ENCODE measurements around the gene AGPAT4.

Gene AGPAT4

GRCh38 chr6:161117308-161117707 is 156.6 kb downstream of the AGPAT4 start:
- DNase-seq (no peak), ATAC-seq (replicated peaks) (peak; percentile 27)
- Mint-ChIP-seq H3K4me1 (ENCODE audit: low read depth in 2 of 2) (peaks cover 0 to 1% of the 10 kb centered on the region in 2 donors), H3K27me3 (no peaks in the 10 kb centered on the region), H3K9me3 (peaks cover 0 to 8% of the 10 kb centered on the region in 2 donors), H3K36me3 (ENCODE audit: insufficient read depth) (peaks cover 35% of the 10 kb centered on the region), H3K4me3 (no peak overlapping the region), H3K27ac (peak overlapping the region in 1 of 2 donors; percentile 72)

GRCh38 chr6:161116554-161116953 is 157.3 kb downstream of the AGPAT4 start:
- no peak overlapping the region for H3K4me3 Mint-ChIP-seq
- H3K27ac Mint-ChIP-seq = peak overlapping the region; percentile 72 to 86
- H3K4me1 Mint-ChIP-seq (ENCODE audit: low read depth in 2 of 2) = peaks cover 1 to 3% of the 10 kb centered on the region in 2 donors
- ATAC-seq (replicated peaks) = no peak
- no peak for DNase-seq
- H3K36me3 Mint-ChIP-seq (ENCODE audit: insufficient read depth) = peaks cover 43% of the 10 kb centered on the region
- H3K9me3 Mint-ChIP-seq = peaks cover 0 to 8% of the 10 kb centered on the region in 2 donors
- H3K27me3 Mint-ChIP-seq = no peaks in the 10 kb centered on the region

GRCh38 chr6:161115468-161115867 is 158.4 kb downstream of the AGPAT4 start:
- DNase-seq (no peak), ATAC-seq (replicated peaks) (no peak)
- Mint-ChIP-seq H3K27ac (peak overlapping the region; percentile 72 to 86), H3K4me1 (ENCODE audit: low read depth in 2 of 2) (peaks cover 1 to 3% of the 10 kb centered on the region in 2 donors), H3K27me3 (no peaks in the 10 kb centered on the region), H3K9me3 (peaks cover 0 to 6% of the 10 kb centered on the region in 2 donors), H3K36me3 (ENCODE audit: insufficient read depth) (peaks cover 45% of the 10 kb centered on the region), H3K4me3 (no peak overlapping the region)

GRCh38 chr6:161111261-161111660 is 162.6 kb downstream of the AGPAT4 start:
- DNase-seq (no peak), ATAC-seq (replicated peaks) (peak; percentile 58)
- no peak overlapping the region for H3K4me3 Mint-ChIP-seq
- no peaks in the 10 kb centered on the region for H3K9me3 Mint-ChIP-seq
- H3K27ac Mint-ChIP-seq = peak overlapping the region in 1 of 2 donors; percentile 76
- no peaks in the 10 kb centered on the region for H3K27me3 Mint-ChIP-seq
- H3K4me1 Mint-ChIP-seq (ENCODE audit: low read depth in 2 of 2) = peaks cover 1 to 3% of the 10 kb centered on the region in 2 donors
- peaks cover 65% of the 10 kb centered on the region for H3K36me3 Mint-ChIP-seq (ENCODE audit: insufficient read depth)

- DNase-seq (no peak), ATAC-seq (replicated peaks) (no peak)
- H3K9me3 Mint-ChIP-seq = no peaks in the 10 kb centered on the region
- H3K36me3 Mint-ChIP-seq (ENCODE audit: insufficient read depth) = peaks cover 66% of the 10 kb centered on the region
- H3K4me1 Mint-ChIP-seq (ENCODE audit: low read depth in 2 of 2) = peaks cover 0 to 3% of the 10 kb centered on the region in 2 donors
- no peaks in the 10 kb centered on the region for H3K27me3 Mint-ChIP-seq
- H3K27ac Mint-ChIP-seq = peak overlapping the region in 1 of 2 donors; percentile 15
- H3K4me3 Mint-ChIP-seq = no peak overlapping the region
Measured at GRCh38 chr6:161110028-161110779, 163.7 kb downstream of the AGPAT4 start.

- Mint-ChIP-seq H3K27me3 (no peaks in the 10 kb centered on the region), H3K27ac (peak overlapping the region in 1 of 2 donors; percentile 4), H3K36me3 (ENCODE audit: insufficient read depth) (peaks cover 70% of the 10 kb centered on the region), H3K9me3 (no peaks in the 10 kb centered on the region), H3K4me3 (no peak overlapping the region), H3K4me1 (ENCODE audit: low read depth in 2 of 2) (peaks cover 0 to 3% of the 10 kb centered on the region in 2 donors)
- DNase-seq (no peak), ATAC-seq (replicated peaks) (no peak)
Measured at GRCh38 chr6:161109366-161109765, 164.5 kb downstream of the AGPAT4 start.

- H3K9me3 Mint-ChIP-seq = no peaks in the 10 kb centered on the region
- peak overlapping the region in 1 of 2 donors; percentile 4 for H3K27ac Mint-ChIP-seq
- H3K4me3 Mint-ChIP-seq = no peak overlapping the region
- H3K27me3 Mint-ChIP-seq = no peaks in the 10 kb centered on the region
- peaks cover 75% of the 10 kb centered on the region for H3K36me3 Mint-ChIP-seq (ENCODE audit: insufficient read depth)
- DNase-seq (no peak), ATAC-seq (replicated peaks) (no peak)
- H3K4me1 Mint-ChIP-seq (ENCODE audit: low read depth in 2 of 2) = peaks cover 0 to 3% of the 10 kb centered on the region in 2 donors
Measured at GRCh38 chr6:161108916-161109315, 164.9 kb downstream of the AGPAT4 start.

GRCh38 chr6:161107779-161108730 is 165.8 kb downstream of the AGPAT4 start:
- H3K4me3 Mint-ChIP-seq = no peak overlapping the region
- H3K9me3 Mint-ChIP-seq = no peaks in the 10 kb centered on the region
- DNase-seq (no peak), ATAC-seq (replicated peaks) (no peak)
- peaks cover 0 to 3% of the 10 kb centered on the region in 2 donors for H3K4me1 Mint-ChIP-seq (ENCODE audit: low read depth in 2 of 2)
- peaks cover 79% of the 10 kb centered on the region for H3K36me3 Mint-ChIP-seq (ENCODE audit: insufficient read depth)
- no peaks in the 10 kb centered on the region for H3K27me3 Mint-ChIP-seq
- H3K27ac Mint-ChIP-seq = peak overlapping the region in 1 of 2 donors; percentile 4

GRCh38 chr6:161105408-161105807 is 168.5 kb downstream of the AGPAT4 start:
- H3K27me3 Mint-ChIP-seq = no peaks in the 10 kb centered on the region
- no peaks in the 10 kb centered on the region for H3K9me3 Mint-ChIP-seq
- H3K36me3 Mint-ChIP-seq (ENCODE audit: insufficient read depth) = peaks cover 77% of the 10 kb centered on the region
- H3K4me1 Mint-ChIP-seq (ENCODE audit: low read depth in 2 of 2) = no peaks in the 10 kb centered on the region
- peak overlapping the region; percentile 2 to 55 for H3K27ac Mint-ChIP-seq
- DNase-seq (no peak), ATAC-seq (replicated peaks) (no peak)
- H3K4me3 Mint-ChIP-seq = no peak overlapping the region

GRCh38 chr6:161104966-161105365 is 168.9 kb downstream of the AGPAT4 start:
- Mint-ChIP-seq H3K4me3 (no peak overlapping the region), H3K27ac (peak overlapping the region; percentile 2 to 55), H3K27me3 (no peaks in the 10 kb centered on the region), H3K4me1 (ENCODE audit: low read depth in 2 of 2) (no peaks in the 10 kb centered on the region), H3K9me3 (no peaks in the 10 kb centered on the region), H3K36me3 (ENCODE audit: insufficient read depth) (peaks cover 73% of the 10 kb centered on the region)
- DNase-seq (no peak), ATAC-seq (replicated peaks) (no peak)

GRCh38 chr6:161103475-161103874 is 170.4 kb downstream of the AGPAT4 start:
- H3K27me3 Mint-ChIP-seq = no peaks in the 10 kb centered on the region
- no peak for ATAC-seq (replicated peaks)
- H3K9me3 Mint-ChIP-seq = no peaks in the 10 kb centered on the region
- DNase-seq = no peak
- no peaks in the 10 kb centered on the region for H3K4me1 Mint-ChIP-seq (ENCODE audit: low read depth in 2 of 2)
- H3K36me3 Mint-ChIP-seq (ENCODE audit: insufficient read depth) = peaks cover 76% of the 10 kb centered on the region
- H3K4me3 Mint-ChIP-seq = no peak overlapping the region
- H3K27ac Mint-ChIP-seq = no peak overlapping the region

- peaks cover 71% of the 10 kb centered on the region for H3K36me3 Mint-ChIP-seq (ENCODE audit: insufficient read depth)
- H3K27ac Mint-ChIP-seq = no peak overlapping the region
Measured at GRCh38 chr6:161101517-161101916, 172.3 kb downstream of the AGPAT4 start.

GRCh38 chr6:161100072-161100471 is 173.8 kb downstream of the AGPAT4 start:
- DNase-seq (no peak), ATAC-seq (replicated peaks) (no peak)
- peaks cover 69% of the 10 kb centered on the region for H3K36me3 Mint-ChIP-seq (ENCODE audit: insufficient read depth)
- no peak overlapping the region for H3K4me3 Mint-ChIP-seq
- no peaks in the 10 kb centered on the region for H3K9me3 Mint-ChIP-seq
- no peak overlapping the region for H3K27ac Mint-ChIP-seq
- no peaks in the 10 kb centered on the region for H3K27me3 Mint-ChIP-seq
- no peaks in the 10 kb centered on the region for H3K4me1 Mint-ChIP-seq (ENCODE audit: low read depth in 2 of 2)

More at GRCh38 chr6:161101517-161101916, 172.3 kb downstream of the AGPAT4 start:
- no peak for DNase-seq
- no peaks in the 10 kb centered on the region for H3K4me1 Mint-ChIP-seq (ENCODE audit: low read depth in 2 of 2)
- no peak for ATAC-seq (replicated peaks)
- no peaks in the 10 kb centered on the region for H3K27me3 Mint-ChIP-seq
- H3K4me3 Mint-ChIP-seq = no peak overlapping the region
- no peaks in the 10 kb centered on the region for H3K9me3 Mint-ChIP-seq
